Astrocyte (in vitro differentiated cells and primary cell): ENCODE data around the gene ZSCAN5B.

Experiments used
- CTCF ChIP-seq: IDR thresholded peaks from 2 replicates; pipeline ENCODE4 v1.5.1; 2011; ENCODE audit warnings: low read depth, mild to moderate bottlenecking, inconsistent platforms, low read length, moderate library complexity; ENCODE audit not compliant: insufficient read depth
- EZH2 ChIP-seq: IDR thresholded peaks from 2 replicates; pipeline ENCODE4 v1.6.1; 2012; ENCODE audit warnings: mild to moderate bottlenecking, low read length, inconsistent platforms; ENCODE audit not compliant: insufficient read depth

- no peak for TF ChIP-seq CTCF
- no peak for TF ChIP-seq EZH2
Measured at GRCh38 chr19:56144376-56144775, 53.2 kb downstream of the ZSCAN5B start.
